Measurements from ENCODE around the gene LARP6.

GRCh38 chr15:70851889-70852288, 2.1 kb downstream of the LARP6 start:
- TF ChIP-seq EZH2 (IDR thresholded peaks at IDR 0.05; ENCODE audit: low read depth) (no peak), CTCF (conservative IDR thresholded peaks at IDR 0.05) (no peak)

Measured in PC-9 (cell line).